NCI-H146 (cell line): ENCODE measurements around the gene TMOD2.
A peak's percentile ranks its signal among the peaks of the same experiment; 100 is the strongest.

Experiments
- DNase-seq: peaks from one replicate; lab custom pipeline; 2025; lab: John Stamatoyannopoulos, UW

TMOD2 gene

GRCh38 chr15:51750792-51751696, at the start of gene TMOD2:
Gene TMOD2 (plus strand): TSS chr15:51751597. CDS start chr15:51766442, 14,845 bp downstream.
- peak; percentile 82 for DNase-seq

DNA sequence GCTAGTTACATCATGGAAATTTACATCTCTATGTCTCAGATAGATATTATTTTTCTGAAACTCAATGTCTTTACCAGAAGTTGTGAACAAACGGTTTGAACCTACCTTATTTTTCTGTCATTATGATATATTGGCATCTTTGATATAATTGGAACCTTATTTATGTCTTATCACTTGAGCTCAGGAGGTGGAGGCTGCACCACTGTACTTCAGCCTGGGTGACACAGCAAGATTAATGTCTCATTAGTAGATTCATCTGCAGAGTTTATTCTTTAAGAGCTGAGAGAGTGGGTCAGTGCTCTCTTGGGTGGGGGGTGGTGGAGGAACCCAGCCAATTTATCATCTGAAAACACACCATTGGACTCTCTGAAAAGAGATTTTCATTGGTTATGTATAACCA, 48.7 kb upstream of the TMOD2 start:
- DNase-seq = no peak

DNA sequence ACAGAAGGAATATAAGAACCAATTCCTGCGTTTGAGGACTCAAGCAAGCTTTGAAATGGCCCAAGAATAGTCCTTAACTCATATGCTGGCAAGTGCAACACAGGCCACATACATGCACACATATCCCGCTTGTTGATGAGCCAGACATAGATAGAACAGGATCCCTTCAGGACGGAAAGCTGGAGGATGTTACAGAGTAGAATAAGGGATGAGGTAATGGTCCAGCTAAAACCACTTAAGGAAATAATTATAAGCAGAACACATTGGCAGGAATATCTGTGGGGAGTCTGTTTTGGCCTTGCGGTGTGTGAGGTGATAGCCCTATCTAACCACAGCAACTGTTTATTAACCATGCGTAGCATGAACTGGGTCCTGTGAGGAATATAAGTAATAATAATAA, 45.1 kb upstream of the TMOD2 start:
- DNase-seq = no peak

- DNase-seq = no peak
These were observed 44.3 kb upstream of the TMOD2 start for GRCh38 chr15:51706926-51707608.

GRCh38 chr15:51708013-51708412, 43.4 kb upstream of the TMOD2 start:
- DNase-seq = peak; percentile 46

DNA sequence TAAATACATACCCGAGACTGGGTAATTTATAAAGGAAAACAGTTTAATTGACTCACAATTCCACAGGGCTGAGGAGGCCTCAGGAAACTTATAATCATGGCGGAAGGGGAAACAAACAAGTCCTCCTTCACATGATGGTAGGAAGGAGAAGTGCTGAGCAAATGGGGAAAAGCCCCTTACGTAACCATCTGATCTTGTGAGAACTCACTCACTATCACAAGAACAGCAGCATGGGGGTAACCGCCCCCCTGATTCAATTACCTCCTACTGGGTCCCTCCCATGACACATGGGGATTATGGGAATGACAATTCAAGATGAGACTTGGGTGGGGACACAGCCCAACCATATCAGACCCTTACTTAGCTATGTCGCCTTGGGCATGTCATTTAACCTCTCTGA, 42.4 kb upstream of the TMOD2 start:
- DNase-seq = no peak

GRCh38 chr15:51714162-51714561, 37.2 kb upstream of the TMOD2 start:
- no peak for DNase-seq

DNA sequence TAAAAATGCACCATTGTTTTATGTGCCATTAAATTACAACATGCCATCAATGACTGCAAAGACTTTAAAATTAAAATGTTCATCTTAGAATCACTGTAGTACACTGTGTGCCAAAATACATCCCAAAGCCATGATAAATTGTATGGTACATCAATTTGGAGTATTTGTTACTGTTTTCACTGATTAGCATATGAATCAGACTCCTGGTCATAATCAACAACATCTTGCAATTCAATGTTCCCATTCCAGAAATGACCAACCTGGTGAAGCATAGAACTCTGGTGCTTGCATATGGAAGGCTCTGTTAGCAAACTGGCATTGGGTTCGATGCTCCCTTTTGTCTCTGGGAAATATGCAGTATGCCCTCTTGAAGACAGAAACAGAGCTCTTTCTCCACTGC, 36.5 kb upstream of the TMOD2 start:
- no peak for DNase-seq

- no peak for DNase-seq
These were observed 33.2 kb upstream of the TMOD2 start for GRCh38 chr15:51718219-51718618.

- DNase-seq = no peak
These were observed 32.7 kb upstream of the TMOD2 start for GRCh38 chr15:51718746-51719145.

- no peak for DNase-seq
These were observed 31.0 kb upstream of the TMOD2 start for GRCh38 chr15:51720201-51720995.

- DNase-seq = no peak
These were observed 30.0 kb upstream of the TMOD2 start for GRCh38 chr15:51721199-51721960.

GRCh38 chr15:51724199-51724598, 27.2 kb upstream of the TMOD2 start:
- no peak for DNase-seq

GRCh38 chr15:51724673-51725072, 26.7 kb upstream of the TMOD2 start:
- no peak for DNase-seq

DNA sequence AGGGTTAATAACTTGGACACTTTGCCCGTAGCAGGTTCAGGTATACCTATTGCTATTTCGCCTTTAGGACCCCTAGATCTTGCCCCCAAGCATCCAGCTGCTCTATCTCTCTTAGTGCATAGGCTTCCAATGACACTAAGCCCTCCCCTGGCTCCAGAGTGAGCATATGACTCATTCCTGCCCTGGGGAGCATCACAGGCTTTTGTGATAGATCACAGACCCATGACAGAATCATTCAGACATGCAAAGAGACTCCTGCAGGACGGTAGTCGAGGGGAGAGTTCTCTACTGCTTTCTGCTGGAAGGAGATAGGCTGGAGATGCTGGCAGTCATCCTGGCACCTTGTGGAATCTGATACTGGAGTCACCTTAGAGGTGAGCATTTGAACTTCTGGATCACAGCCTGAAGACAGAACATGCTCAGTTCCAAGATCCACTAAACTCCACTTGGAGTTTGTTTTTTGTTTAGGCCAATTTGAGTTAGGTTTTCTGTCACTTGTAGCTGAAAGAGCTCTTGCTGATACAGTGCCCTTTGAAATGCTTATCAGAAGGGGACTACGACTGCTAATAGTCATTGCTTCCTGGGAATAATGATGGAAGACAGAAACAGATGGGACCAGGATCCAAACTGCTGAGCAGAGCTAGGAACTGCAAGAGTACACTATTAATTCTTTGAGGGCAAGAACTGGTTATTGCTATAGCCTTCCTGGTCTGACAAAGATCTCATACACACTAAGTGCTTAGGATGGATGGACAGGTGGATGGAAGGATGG, 24.9 kb upstream of the TMOD2 start:
- DNase-seq = peak; percentile 82

- DNase-seq = peak; percentile 14
These were observed 24.1 kb upstream of the TMOD2 start for GRCh38 chr15:51727141-51727897.

DNA sequence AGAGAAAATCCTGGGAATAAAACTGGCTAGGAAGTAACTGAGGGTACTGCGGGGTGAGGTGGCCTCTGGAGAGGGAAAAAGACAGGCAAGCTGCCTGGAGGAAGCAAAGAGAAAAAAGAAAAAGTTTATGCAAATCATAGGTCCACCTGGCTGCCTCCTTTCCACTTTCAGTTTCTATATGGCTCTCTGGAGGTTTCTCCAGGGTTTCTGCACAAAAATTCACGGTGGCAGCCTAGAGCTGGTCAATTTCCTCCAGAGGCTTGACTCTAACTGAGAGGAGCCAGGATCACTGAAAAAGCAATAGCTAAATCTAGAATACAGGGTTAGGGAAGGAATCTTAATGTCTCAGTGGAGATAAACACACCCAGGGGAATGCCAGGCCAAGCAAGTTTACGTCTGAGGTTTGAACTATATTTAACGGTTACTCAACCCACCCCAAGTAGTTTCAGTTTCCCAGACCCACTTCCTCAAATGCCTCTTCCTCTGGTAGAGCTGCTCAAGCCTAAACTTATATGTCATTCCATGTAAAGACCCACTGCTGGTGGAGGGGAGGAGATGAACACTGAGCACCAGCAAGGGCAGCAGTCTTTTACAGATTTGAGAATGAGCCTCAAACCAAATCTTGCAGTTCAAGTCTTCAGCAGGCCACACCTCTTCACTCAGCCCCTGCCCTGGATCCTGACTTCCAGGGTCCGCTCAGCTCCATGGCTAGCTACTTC, 19.7 kb upstream of the TMOD2 start:
- DNase-seq = no peak

DNA sequence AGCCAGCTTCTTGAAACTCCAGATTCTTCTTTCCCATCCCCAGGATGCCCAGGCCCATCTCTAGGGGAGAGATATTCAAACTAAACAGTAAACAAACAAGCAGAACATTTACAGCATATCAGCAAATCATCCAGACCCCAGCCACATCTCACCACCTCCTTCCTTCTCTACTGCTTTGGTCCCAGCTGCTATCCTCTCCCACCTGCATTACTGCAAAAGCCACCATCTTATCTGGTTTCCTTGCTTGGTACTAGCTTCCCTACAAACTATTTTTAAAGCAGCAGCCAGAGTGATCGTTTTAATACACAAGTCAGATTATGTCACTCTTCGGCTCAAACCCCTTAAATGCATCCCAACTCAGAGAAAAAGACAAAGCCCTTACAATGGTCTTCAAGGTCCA, 18.8 kb upstream of the TMOD2 start:
- no peak for DNase-seq

DNA sequence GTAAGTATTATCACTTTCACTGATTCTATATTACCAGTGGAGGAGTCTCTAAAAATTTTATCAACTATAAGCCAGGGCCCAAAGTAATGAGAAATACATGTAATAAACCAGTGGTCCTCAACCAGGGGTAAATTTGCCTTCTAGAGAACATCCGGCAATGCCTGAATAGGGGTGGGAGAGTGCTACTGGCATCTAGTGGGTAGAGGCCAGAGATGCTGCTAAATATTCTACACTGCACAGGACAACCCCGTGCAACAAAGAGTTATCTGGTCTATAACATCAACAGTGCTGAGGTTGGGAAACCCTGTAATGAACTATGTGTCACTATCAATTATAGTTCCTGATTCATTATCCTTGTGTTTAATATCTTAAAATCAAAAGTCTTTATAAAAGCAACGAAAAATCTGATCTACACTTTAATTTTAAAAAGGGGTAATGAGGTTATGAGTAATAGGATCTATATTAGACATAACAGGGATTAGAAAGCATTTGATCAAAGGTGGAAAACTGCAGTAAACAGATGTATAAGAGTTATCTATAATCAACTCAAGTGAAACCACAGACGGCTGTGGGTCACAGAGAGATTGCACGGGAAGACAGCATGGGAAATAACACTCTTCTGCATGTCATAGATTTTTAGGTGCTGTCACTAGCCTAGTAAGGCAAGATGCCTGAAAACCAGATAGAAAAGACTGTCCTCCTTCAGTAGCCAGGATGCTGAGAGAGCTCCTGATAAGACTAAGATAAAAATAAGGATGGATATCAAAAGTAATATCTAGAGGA, 16.0 kb upstream of the TMOD2 start:
- DNase-seq = no peak
